ENCODE measurements around the gene PATE3. TPM values are rescaled to one million over a fixed set of nuclear protein-coding genes. Genes with fewer than 3 reads are reported as not detected.

Gene PATE3, protein sequence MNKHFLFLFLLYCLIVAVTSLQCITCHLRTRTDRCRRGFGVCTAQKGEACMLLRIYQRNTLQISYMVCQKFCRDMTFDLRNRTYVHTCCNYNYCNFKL
- total RNA-seq: not detected

DNA sequence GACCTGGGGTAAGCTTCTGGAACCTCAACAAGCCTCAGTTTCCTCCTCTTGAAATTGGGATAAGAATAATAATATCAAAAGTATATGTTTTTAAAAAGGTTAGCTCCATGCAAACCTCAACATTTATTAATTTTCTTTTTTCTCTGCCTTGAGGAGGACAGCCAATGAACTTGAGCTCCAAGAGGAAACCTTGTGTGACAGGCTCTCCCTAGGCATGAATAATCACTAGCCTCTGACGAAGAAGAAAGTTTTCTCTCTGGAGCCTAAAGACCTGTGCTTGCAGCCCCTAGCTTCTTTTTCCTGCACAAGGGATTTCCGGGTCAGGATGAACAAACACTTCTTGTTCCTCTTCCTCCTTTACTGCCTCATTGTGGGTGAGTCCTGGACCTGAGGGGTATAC is at the start of gene PATE3:
TSS of gene PATE3 (plus strand) at position 301 of the 400 bp plus-strand sequence. CDS start at position 326, 25 bp downstream.

GRCh38 chr11:125745979-125746378 is 41.9 kb upstream of the PATE3 start, which contains the start of gene PATE1:
TSS of gene PATE1 (plus strand) at chr11:125746279. CDS start at chr11:125746305, 26 bp downstream.

GRCh38 chr11:125778728-125779127 is 9.2 kb upstream of the PATE3 start, which contains the start of gene PATE2:
TSS of gene PATE2 (minus strand) at chr11:125778828. CDS start at chr11:125778773, 55 bp downstream.

GRCh38 chr11:125833016-125833415 is 45.1 kb downstream of the PATE3 start, which contains the start of gene PATE4:
TSS of gene PATE4 (plus strand) at chr11:125833316. CDS start at chr11:125833360, 44 bp downstream.

Other genes with a start within 250 kb of the PATE3 start
- 58.7 TPM for gene EI24, start 218.7 kb upstream of the PATE3 start, total RNA-seq
- 105 TPM for gene STT3A, start 195.3 kb upstream of the PATE3 start, total RNA-seq
- 13.7 TPM for gene CHEK1, start 163.0 kb upstream of the PATE3 start, total RNA-seq
- gene ACRV1, start 107.3 kb upstream of the PATE3 start, total RNA-seq: not detected
- gene PATE1, start 41.8 kb upstream of the PATE3 start, total RNA-seq: not detected
- not detected for gene PATE2, start 9.3 kb upstream of the PATE3 start, total RNA-seq
- not detected for gene PATE4, start 45.2 kb downstream of the PATE3 start, total RNA-seq
- gene HYLS1, start 99.5 kb downstream of the PATE3 start, total RNA-seq: 5.3 TPM
- gene PUS3, start 115.1 kb downstream of the PATE3 start, total RNA-seq: 15.2 TPM
- 5.6 TPM for gene DDX25, start 116.4 kb downstream of the PATE3 start, total RNA-seq
- gene VSIG10L2, start 157.9 kb downstream of the PATE3 start, total RNA-seq: not detected